NK-92 treated with Interleukin-12 subunit alpha and Interleukin-12 subunit beta, amount 100 ng/mL, for 24 hours (cell line): ENCODE data around the gene TMEM184A.

ENCODE experiments used
- DNase-seq: peaks from one replicate; lab custom pipeline; 2025; lab: John Stamatoyannopoulos, UW

TMEM184A gene

DNA sequence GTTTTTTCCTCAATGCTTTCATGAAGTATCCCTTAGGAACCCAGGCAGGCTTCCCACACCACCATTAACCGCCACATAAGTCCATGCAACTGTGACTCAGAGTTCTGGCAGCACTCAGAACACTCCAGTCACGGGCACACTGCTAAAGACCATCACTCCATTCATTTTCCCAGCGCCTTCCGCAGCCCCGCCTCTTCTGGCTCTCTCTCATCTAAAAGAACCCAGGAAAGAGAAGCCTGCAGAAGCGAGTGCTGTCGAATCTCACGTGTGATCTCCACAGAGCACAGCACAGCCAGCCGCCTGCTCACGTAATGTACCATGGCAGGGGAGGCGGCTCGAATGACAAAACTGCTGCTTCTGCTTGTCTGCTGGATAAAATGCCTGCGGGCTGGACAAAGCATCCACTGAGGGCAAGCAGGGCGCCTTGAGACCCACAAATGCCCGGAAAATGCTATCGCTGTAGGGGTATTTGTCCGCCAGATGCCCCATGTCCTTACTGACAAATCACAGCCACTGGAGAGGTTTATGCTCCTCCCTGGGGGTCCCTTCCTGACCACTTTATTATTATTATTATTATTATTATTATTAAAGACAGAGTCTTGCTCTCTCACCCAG is 12.0 kb upstream of the TMEM184A start:
- DNase-seq = no peak

- no peak for DNase-seq
These were observed 11.2 kb upstream of the TMEM184A start for GRCh38 chr7:1567049-1567771.

DNA sequence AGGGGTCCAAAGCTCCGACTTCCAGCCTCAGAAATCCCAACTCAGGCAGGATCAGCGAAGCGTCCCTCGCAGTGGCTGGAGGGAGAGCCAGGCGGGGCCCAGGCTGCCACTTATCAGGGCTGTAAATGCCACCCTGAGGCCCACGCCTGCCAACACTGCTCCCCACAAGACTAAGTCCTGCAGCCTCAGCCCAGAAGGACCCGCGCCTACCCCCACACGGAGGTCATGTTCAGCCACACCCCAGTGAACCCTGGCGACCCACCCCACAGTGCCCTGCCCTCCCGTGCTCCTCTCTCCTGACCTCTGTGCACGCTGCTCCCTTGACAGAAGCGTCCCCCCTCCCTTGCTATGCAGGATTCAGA is 10.7 kb upstream of the TMEM184A start:
- DNase-seq = no peak

GRCh38 chr7:1564603-1565022 is 8.6 kb upstream of the TMEM184A start:
- no peak for DNase-seq

DNA sequence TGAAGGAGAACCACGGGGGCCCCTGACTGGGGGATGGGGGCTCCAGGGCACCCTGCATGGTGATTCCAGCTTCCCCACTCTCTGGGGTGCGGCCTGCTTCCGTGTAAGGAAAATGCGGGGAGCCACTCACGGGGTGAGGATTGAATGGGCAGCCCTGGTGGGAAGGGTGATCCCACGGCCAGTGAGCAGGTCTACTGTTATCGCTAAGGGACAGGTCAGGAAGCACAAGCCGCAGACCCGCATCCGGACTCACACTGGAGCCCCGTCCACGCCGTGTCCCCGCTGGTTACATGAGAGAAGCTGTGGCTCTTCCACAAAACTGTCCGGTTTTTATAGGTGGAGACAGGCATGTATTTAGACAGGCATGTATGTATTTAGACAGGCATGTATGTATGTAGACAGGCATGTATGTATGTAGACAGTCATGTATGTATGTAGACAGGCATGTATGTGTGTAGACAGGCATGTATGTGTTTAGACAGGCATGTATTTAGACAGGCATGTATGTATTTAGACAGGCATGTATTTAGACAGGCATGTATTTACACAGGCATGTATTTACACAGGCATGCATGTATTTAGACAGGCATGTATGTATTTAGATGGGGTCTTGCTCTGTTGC is 8.1 kb upstream of the TMEM184A start:
- DNase-seq = no peak

DNA sequence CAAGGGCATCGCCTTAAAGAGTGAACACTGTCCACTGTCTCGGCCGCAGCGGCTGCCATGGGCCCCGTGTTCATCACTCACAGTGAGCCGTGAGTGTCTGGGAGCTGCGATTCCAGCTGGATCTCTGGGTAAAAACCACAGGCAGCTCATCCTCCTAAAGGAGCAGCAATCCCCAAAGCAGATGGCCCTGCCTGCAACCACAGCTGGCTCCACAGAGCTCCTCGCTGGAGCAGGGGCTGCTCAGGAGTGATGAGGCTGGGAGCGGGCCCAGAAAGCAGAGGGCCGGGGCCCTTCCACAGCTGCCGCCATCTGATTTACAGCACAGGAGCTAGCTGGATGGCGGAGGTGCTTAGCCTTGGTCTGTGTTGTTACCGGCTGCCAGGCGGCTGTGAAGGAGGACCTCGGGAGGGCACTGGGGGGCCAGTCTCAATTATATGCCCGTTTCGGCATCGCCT is 6.6 kb upstream of the TMEM184A start:
- DNase-seq = no peak

GRCh38 chr7:1562116-1562515 is 6.1 kb upstream of the TMEM184A start:
- no peak for DNase-seq

- no peak for DNase-seq
These were observed 5.3 kb upstream of the TMEM184A start for GRCh38 chr7:1561036-1561940.

GRCh38 chr7:1560620-1561031 is 4.6 kb upstream of the TMEM184A start:
- no peak for DNase-seq

- no peak for DNase-seq
These were observed 3.9 kb upstream of the TMEM184A start for GRCh38 chr7:1559626-1560590.

- no peak for DNase-seq
These were observed 3.0 kb upstream of the TMEM184A start for GRCh38 chr7:1558841-1559625.

DNA sequence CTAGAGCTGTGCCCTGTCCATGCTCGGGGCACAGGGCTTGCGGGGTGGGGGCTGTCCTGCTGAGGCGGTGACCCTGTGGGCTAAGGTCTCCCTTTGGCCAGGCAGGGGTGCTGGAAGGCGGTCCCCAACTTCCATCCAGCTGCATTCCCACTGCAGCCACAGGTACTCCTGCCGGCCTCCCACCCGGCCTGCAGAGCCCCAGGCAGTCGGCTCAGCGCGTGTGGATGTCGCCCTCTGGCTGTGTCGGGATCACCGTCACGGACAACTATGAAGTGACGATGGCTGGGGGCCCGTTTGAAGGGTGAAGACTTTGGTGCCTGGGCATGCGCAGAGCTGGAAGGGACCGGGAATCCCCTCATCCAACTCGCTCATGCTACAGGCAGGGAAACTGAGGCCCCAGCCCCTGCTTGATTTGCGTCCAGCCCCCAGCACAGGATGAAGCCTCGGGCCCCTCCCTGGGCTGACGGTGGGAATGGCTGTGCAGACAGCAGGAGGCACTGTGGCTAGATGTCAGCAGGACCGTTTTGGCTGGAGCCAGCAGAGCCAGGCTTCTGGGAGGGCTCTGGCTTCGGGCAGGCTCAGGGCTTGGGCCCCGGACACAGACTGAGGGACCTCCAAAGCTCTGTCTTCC is 2.3 kb upstream of the TMEM184A start:
- no peak for DNase-seq

GRCh38 chr7:1557771-1558170 is 1.8 kb upstream of the TMEM184A start:
- DNase-seq = no peak

GRCh38 chr7:1557006-1557405 is 1.0 kb upstream of the TMEM184A start:
- DNase-seq = no peak

- no peak for DNase-seq
These were observed 776 bp downstream of the TMEM184A start for GRCh38 chr7:1555046-1555812.

- no peak for DNase-seq
These were observed 1.5 kb downstream of the TMEM184A start for GRCh38 chr7:1554333-1555045.

- no peak for DNase-seq
These were observed 2.3 kb downstream of the TMEM184A start for GRCh38 chr7:1553512-1554210.

- DNase-seq = no peak
These were observed 3.8 kb downstream of the TMEM184A start for GRCh38 chr7:1552200-1552599.
